Vagina (tissue), 2 donors: Measurements from ENCODE around the gene KRTAP2-2.

Experiments used
- POLR2A ChIP-seq, 2 donors: fragments of 450-650 bp; IDR thresholded peaks; one replicate each; pipeline ENCODE4 v1.6.1; 2017; ENCODE audit warnings: antibody characterized with exemption in 2 of 2, mild to moderate bottlenecking in 2 of 2, moderate library complexity in 2 of 2
- POLR2AphosphoS5 ChIP-seq, 2 donors: sonication (generic); formaldehyde crosslinking; IDR thresholded peaks; one replicate each; pipeline ENCODE4 v1.9.0; 2017; ENCODE audit warnings: antibody characterized with exemption in 2 of 2, mild to moderate bottlenecking in 2 of 2, low read depth in 1 of 2; ENCODE audit not compliant: insufficient read depth in 1 of 2
- TF ChIP-seq, protein P1 (sequence below), 3 experiments: fragments of 450-650 bp in 2 of 3; fragments of 200-600 bp in 1 of 3; sonication (generic) in 1 of 3; IDR thresholded peaks; one replicate each; pipeline ENCODE4 v1.5.1; 2017 to 2019; ENCODE audit warnings: antibody characterized with exemption in 3 of 3, mild to moderate bottlenecking in 2 of 3, moderate library complexity in 2 of 3

DNA sequence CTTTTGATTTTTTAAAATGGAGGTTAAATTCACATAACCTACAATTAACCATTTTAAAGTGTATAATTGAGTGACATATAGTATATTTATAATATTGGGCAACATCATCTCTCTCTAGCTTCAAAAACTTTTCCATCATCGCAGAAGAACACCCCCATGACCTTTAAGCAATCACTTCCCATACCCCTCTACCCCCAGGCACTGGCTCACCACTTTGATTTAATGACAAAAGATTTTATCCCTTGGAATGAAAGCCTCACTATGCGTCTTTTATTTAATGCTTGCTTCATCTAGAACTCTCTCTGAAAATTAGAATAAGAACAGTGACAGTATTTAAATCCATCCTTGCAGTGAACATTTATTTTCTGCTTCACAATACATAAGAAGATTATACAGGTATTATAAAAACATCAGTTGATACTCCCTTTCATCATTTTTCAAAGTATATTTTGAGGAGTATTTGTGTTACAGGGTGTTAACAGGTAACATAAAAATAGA is 17.1 kb downstream of the KRTAP2-2 start:
- no peak for TF ChIP-seq POLR2A (IDR thresholded peaks at IDR 0.05)
- TF ChIP-seq, protein P1, sequence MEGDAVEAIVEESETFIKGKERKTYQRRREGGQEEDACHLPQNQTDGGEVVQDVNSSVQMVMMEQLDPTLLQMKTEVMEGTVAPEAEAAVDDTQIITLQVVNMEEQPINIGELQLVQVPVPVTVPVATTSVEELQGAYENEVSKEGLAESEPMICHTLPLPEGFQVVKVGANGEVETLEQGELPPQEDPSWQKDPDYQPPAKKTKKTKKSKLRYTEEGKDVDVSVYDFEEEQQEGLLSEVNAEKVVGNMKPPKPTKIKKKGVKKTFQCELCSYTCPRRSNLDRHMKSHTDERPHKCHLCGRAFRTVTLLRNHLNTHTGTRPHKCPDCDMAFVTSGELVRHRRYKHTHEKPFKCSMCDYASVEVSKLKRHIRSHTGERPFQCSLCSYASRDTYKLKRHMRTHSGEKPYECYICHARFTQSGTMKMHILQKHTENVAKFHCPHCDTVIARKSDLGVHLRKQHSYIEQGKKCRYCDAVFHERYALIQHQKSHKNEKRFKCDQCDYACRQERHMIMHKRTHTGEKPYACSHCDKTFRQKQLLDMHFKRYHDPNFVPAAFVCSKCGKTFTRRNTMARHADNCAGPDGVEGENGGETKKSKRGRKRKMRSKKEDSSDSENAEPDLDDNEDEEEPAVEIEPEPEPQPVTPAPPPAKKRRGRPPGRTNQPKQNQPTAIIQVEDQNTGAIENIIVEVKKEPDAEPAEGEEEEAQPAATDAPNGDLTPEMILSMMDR (IDR thresholded peaks at IDR 0.05), result no peak
- TF ChIP-seq POLR2AphosphoS5 (IDR thresholded peaks at IDR 0.05; ENCODE audit: insufficient read depth in 1 of 2, low read depth in 1 of 2), result no peak
